Measurements from ENCODE around the gene CCDC187. TPM values are rescaled to one million over a fixed set of nuclear protein-coding genes. Genes with fewer than 3 reads are reported as not detected.

Gene CCDC187
- polyA plus RNA-seq, 3 donors, result 0.03 to 0.18 TPM; not detected in 1

GRCh38 chr9:136281421-136282271, 22.2 kb downstream of the CCDC187 start:
- H3K27ac ChIP-seq (ENCODE audit: low read depth, low read length), result no peak overlapping the region
- WGBS, 3 donors, result 86 to 94% (median 86%) methylated on average over 37 to 39 of the region's 39 CpGs

- H3K27ac ChIP-seq (ENCODE audit: low read depth, low read length), result no peak overlapping the region
- 86 to 90% (median 87%) methylated on average over 16 of the region's 16 CpGs for WGBS, 3 donors
These were observed 23.2 kb downstream of the CCDC187 start for GRCh38 chr9:136280535-136281315.

- WGBS, 3 donors, result 86 to 92% (median 88%) methylated on average over 6 of the region's 6 CpGs
- H3K27ac ChIP-seq (ENCODE audit: low read depth, low read length), result no peak overlapping the region
These were observed 24.4 kb downstream of the CCDC187 start for GRCh38 chr9:136279471-136279870.

GRCh38 chr9:136278894-136279293, 25.0 kb downstream of the CCDC187 start:
- WGBS, 3 donors, result 91 to 100% (median 92%) methylated on average over 1 of the region's 1 CpG
- no peak overlapping the region for H3K27ac ChIP-seq (ENCODE audit: low read depth, low read length)

GRCh38 chr9:136278221-136278620, 25.7 kb downstream of the CCDC187 start:
- no peak overlapping the region for H3K27ac ChIP-seq (ENCODE audit: low read depth, low read length)
- 85 to 90% (median 90%) methylated on average over 9 of the region's 9 CpGs for WGBS, 3 donors

- no peak overlapping the region for H3K27ac ChIP-seq (ENCODE audit: low read depth, low read length)
- 87 to 90% (median 88%) methylated on average over 14 of the region's 14 CpGs for WGBS, 3 donors
These were observed 26.1 kb downstream of the CCDC187 start for GRCh38 chr9:136277746-136278145.

GRCh38 chr9:136276716-136277115, 27.2 kb downstream of the CCDC187 start:
- H3K27ac ChIP-seq (ENCODE audit: low read depth, low read length), result no peak overlapping the region
- WGBS, 3 donors, result 78 to 84% (median 78%) methylated on average over 11 of the region's 11 CpGs

GRCh38 chr9:136275655-136276429, 28.1 kb downstream of the CCDC187 start:
- no peak overlapping the region for H3K27ac ChIP-seq (ENCODE audit: low read depth, low read length)
- 62 to 67% (median 64%) methylated on average over 21 of the region's 21 CpGs for WGBS, 3 donors

GRCh38 chr9:136274786-136275654, 28.9 kb downstream of the CCDC187 start:
- no peak overlapping the region for H3K27ac ChIP-seq (ENCODE audit: low read depth, low read length)
- WGBS, 3 donors, result 68 to 76% (median 68%) methylated on average over 26 to 28 of the region's 28 CpGs

- H3K27ac ChIP-seq (ENCODE audit: low read depth, low read length), result no peak overlapping the region
- 84 to 87% (median 84%) methylated on average over 26 to 28 of the region's 28 CpGs for WGBS, 3 donors
These were observed 29.7 kb downstream of the CCDC187 start for GRCh38 chr9:136273921-136274785.

- H3K27ac ChIP-seq (ENCODE audit: low read depth, low read length), result no peak overlapping the region
- WGBS, 3 donors, result 85 to 89% (median 86%) methylated on average over 14 of the region's 14 CpGs
These were observed 30.5 kb downstream of the CCDC187 start for GRCh38 chr9:136273244-136273865.

GRCh38 chr9:136270173-136270705, 33.7 kb downstream of the CCDC187 start:
- 78 to 80% (median 78%) methylated on average over 13 of the region's 13 CpGs for WGBS, 3 donors
- no peak overlapping the region for H3K27ac ChIP-seq (ENCODE audit: low read depth, low read length)

- 50 to 77% (median 62%) methylated on average over 6 of the region's 6 CpGs for WGBS, 3 donors
- H3K27ac ChIP-seq (ENCODE audit: low read depth, low read length), result no peak overlapping the region
These were observed 35.2 kb downstream of the CCDC187 start for GRCh38 chr9:136268735-136269134.

GRCh38 chr9:136268318-136268717, 35.6 kb downstream of the CCDC187 start:
- 50 to 66% (median 55%) methylated on average over 6 of the region's 6 CpGs for WGBS, 3 donors
- H3K27ac ChIP-seq (ENCODE audit: low read depth, low read length), result no peak overlapping the region

GRCh38 chr9:136267261-136268111, 36.4 kb downstream of the CCDC187 start:
- no peak overlapping the region for H3K27ac ChIP-seq (ENCODE audit: low read depth, low read length)
- WGBS, 3 donors, result 12 to 16% (median 16%) methylated on average over 51 to 60 of the region's 60 CpGs

Measured in adipose tissue (tissue), 3 donors.